CD4-positive, alpha-beta T cell treated with Interleukin-17A for 4 hours (primary cell): ENCODE data around the gene TIMM44.

Source experiments
- DNase-seq: peaks from one replicate; pipeline ENCODE4 v3.0.0-alpha.2; 2020; ENCODE audit warnings: mixed read lengths

The TIMM44 gene

DNA sequence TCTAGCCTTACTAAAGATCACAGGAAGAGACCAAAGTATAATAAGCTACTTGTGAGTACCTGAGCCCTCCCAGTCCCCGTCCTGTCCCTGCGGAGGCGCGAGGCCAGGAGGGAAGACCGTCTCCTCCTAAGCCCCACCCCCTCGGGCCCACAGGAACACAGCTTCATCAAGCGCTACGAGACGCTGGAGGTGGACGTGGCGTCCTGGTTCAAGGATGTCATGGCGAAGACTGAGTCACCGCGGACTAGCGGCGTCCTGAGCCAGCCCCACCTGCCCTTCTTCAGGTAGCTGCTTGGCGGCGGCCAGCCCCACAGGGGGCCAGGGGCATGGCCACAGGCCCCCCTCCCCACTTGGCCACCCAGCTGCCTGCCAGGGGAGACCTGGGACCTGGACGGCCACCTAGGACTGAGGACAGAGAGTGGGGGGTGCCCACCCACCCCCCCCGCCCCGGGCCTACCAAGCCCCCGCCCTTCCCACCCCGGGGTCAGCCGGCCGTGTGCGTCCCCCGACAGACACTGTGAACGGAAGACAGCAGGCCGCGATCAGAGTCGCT, 31.2 kb downstream of the TIMM44 start:
- DNase-seq = no peak

DNA sequence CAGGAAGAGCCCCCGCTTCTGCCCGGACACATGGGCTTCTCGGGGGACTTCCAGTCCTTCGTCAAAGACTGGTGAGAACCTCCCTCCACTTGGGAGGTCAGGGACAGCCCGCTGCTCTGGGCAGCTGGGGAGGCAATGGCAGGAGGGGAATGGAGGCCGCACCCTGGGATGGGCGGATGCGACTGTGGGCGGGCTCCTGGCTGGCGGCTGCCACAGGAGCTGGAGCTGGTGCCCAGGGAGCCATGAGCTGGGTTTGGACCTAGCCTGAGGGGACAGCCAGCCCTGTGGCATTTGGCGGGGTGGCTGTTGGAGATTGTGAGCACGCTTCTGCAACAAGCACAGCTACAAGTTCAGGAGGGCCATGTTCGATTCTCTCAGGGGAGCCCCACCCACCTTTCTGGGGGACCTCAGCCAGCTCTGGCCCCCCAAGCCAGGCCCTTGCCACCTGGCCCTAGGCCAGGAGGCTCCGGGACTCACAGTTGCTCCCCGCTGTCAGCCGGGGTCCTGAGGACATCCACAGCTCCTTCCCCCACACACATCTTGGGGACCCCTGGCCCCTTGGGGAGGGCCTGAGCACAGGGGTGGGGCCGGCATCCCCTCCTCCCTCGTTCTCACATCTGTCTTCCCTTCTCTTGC, 31.8 kb downstream of the TIMM44 start:
- no peak for DNase-seq

DNA sequence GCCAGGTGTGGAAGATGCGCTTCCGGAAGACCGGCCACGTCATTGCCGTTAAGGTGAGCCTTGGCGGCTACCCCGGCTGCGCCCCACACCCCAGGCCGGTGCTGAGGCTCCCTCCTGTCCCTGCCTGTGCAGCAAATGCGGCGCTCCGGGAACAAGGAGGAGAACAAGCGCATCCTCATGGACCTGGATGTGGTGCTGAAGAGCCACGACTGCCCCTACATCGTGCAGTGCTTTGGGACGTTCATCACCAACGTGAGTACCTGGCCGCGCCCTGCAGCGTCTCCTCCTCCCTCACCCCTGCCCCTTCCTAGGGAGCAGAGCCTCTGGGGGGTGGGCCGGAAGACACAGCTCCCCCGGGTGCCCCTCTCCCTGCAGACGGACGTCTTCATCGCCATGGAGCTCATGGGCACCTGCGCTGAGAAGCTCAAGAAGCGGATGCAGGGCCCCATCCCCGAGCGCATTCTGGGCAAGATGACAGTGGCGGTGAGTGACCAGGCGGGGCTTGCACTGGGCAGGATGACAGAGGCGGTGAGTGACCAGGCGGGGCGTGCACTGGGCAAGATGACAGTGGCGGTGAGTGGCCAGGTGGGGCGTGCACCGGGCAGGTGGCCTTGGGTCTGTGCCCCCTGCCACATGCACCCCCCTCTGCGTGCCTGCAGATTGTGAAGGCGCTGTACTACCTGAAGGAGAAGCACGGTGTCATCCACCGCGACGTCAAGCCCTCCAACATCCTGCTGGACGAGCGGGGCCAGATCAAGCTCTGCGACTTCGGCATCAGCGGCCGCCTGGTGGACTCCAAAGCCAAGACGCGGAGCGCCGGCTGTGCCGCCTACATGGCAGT, 32.9 kb downstream of the TIMM44 start:
- no peak for DNase-seq

DNA sequence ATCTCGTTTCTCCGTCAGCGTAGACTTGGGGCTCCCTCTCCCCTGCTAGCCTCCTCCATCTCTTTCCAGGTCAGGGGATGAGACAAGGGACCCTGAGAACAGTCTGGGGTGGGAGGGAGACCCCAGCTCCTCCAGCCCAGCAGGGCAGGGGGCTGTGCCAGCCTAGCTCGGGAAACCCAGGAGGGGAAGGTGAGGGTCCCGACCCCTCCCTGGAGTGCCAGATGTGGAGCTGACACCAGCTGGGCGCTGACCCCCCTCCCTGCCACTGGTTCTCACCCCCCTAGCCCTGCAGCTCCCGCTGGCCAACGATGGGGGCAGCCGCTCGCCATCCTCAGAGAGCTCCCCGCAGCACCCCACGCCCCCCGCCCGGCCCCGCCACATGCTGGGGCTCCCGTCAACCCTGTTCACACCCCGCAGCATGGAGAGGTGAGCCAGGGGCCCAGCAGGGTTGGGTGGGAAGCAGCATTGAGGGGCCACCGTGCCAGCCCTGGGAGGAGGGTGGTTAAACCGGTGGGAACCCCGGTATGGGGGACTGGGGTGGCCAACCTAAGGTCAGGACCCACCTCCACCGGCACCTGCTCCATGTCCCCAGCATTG, 33.9 kb downstream of the TIMM44 start:
- no peak for DNase-seq

DNA sequence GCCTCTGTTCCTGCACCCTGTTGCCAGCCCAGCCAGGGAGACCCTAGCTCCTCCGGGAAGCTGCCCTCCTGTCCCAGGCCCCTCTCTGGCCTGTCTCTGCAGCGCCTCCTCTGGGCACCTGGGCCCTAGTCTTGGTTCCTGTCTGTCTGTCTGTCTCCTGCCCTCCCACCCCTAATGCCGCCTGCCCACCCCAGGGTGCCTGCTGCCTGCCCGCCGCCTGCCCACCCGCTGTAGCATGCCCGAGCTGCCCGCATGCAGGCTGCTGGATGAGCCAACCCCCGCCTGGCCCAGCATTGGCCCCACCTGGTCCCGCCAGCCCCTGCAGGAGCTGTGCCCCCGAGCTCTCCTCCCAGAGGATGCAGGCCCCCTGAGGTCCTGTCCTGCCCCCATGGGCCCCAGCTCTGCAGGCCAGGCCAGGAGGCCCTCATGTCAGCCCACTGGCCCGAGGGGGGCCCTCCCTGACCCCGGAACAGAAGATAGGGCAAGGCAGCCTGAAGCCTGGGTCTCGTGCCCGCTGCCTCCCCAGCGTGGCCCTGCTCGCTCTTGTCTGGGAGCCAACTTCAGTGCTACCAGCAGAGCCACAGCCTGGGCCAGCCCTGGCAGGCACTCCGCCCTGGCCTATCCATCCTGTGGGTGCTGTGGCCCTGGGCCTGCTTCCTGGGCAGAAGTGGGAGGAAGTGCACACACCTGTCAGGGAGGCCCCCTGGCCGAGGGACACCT, 34.6 kb downstream of the TIMM44 start:
- no peak for DNase-seq

DNA sequence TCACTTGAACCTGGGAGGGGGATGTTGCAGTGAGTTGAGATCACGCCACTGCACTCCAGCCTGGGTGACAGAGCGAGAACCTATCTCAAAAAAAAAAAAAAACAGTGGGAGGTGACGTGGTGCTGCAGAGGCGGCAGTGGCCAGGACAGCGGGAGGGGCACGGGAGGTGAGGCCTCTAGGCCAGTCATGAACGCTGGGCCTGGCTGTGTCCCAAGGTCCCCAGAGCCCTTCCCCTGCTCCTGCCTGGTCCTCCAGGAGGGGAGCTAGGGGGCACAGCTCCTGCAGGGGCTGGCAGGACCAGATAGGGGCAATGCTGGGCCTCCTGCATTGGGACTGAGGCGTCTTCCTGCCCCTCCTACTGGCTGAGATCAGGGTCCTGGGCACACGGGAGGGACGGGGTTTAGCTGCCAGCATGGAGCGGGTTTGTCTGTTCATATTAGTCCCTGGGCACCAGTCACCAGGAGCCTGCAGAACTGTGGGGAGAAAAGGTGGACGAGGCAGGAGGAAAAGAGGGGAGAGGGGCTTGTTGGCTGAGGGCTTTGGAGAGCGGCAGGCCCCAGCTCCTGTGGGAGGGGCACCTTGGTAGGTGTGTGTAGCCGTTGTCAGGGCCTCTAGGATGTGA, 35.3 kb downstream of the TIMM44 start:
- DNase-seq = no peak

DNA sequence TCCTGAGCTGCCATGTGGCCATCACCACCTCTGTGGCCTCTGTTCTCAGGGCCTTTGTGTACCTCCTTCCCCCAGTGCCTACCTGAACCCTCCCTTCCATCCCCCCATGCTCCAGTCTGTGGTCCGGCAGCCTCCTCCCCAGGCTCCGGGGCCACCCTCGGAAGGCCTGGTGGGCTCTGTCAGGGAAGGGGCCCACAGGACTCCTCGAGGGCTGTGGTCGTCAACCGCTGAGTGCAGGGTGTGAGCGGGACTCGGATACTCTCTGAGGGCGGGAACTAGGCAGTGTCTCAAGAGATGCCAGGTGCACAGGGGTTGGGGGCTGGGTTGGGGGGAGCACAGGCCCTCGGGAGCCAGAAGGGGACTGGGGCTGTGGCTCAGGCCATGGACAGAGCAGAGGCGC, 35.9 kb downstream of the TIMM44 start:
- DNase-seq = no peak

DNA sequence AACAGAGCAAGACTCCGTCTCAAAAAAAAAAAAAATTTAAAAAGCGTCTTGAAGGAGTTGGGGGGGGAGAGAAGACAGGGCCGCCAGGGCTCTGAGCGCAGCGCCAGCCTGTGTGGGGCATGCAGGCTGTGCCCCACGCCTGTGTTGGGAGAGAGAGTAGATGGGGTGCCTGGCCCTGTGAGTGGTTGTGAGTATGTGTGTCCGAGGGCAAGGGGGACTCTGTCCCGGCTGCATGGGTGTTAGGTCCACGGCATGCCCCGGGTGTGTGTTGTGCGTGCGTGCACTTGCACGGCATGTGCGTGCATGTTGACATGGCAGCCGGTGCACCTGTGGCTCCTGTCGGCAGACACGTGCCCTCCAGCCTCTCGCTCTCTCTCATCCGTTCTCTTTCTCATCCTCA, 36.3 kb downstream of the TIMM44 start:
- DNase-seq = no peak

DNA sequence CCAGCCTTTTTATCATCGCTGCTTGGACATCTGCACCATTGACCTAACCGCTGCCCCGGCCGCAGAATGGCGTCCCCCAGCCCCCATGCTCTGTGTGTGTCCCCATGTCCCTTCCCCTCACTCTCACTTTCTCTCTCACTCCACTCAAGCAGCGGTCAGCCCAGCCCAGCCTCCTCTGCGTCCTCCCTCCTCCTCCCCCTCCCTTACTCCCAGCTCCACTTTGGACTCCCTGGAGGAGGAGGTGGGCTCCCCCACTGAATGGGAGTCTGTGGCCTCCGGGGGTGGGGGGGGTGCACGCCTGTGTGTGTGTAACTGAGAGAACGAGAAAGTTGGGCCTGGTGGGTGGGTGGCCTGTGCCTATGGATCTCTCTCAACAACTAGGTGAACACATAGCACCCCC, 37.6 kb downstream of the TIMM44 start:
- DNase-seq = no peak

DNA sequence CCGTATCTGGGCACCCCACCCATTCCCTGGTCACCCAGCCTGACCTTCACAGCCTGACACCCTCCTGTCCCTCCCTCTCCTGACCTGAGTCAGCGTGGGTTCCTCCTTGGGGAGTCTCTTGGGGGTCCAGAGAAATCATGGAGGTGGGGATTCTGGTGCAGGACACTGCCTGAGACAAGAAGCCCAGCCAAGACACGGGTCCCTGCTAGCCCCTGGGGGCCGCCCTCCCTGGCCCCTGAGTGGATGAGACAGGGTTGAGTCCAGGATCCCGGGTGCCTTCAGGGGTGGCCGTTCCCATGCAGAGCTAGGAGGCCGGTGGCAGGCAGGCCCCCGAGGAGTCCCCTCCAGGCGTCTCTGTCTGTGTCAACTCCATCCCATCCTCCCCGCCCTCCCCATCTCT, 38.2 kb downstream of the TIMM44 start:
- DNase-seq = no peak

DNA sequence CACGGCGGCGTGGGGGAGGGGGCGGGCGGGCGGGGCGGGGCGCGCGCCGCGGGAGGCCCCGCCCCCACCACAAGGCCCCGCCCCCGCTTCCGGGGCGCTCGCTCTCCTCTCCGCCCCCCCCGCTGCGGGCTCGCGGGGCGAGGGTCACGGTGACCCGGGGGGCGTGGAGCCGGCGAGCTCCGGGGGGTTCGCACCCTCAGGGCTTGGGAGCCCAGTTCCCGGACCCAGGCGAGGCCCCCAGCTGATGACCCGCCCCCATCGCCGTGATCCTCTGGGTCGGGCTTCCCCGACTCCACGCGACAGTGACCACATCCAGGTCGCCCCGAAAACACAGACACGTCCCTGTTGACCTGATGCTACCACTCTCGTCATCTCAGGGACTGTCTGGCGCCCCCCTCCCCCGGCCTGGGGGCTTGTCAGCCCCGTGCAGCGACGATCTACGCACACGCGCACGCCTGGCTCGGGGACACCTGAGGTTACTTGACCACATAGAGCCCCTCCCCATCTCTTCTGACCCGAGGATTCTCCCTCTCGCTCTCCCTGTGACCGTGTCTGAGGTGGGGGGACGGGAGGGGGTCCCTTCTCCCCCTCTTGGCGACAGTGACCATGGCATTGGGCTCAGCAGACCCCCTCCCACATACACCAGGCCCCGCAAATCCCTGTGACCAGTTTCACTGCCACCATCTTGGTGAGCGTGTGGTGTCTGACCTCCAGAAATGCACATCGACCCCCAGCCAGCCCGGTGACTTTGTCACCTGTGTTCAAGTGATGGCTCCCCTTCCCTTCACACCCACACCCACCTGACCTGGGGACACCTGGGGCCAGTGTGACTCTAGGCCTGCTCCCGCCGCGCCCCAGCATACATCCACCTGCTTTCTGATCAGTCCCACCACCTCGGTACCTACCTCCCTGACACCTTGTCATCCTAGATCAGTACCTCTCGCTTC, 39.1 kb downstream of the TIMM44 start:
- no peak for DNase-seq

DNA sequence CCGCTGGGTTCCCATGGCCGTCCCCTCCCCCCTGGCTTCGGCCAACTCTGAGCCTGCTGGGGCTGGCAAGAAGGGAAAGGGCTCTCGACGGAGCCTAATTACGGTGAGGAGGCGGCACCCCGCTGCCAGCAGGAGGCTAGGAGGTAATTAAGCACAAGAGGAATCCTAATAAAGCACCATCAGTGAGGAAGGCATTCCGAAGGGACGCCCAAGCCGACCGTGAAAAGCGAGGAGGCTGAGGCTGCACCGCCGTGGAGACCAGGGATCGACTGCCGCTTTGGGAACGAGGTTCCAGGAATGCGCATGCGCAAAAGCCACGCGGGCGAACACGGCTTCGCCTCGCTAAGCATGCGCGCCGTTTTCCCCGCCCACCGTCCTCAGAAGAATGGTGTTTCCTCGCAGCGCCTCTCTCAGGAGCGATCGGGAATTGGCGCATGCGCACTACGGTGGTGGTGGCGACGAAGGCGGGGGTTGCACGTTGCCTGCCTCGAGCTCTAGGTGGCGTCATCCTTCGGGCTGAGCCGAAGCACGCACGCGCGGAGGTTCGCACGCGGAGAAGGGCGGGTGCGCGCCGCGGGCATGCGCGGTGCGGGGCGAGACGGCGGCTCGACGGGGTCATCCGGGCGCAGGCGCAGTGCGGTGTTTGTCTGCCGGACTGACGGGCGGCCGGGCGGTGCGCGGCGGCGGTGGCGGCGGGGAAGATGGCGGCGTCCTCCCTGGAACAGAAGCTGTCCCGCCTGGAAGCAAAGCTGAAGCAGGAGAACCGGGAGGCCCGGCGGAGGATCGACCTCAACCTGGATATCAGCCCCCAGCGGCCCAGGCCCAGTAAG, 40.0 kb downstream of the TIMM44 start, which contains the start of gene MAP2K7:
TSS of gene MAP2K7 (plus strand) at position 634 of the 830 bp plus-strand sequence. CDS start at position 702, 68 bp downstream.
- peak; percentile 100 for DNase-seq

DNA sequence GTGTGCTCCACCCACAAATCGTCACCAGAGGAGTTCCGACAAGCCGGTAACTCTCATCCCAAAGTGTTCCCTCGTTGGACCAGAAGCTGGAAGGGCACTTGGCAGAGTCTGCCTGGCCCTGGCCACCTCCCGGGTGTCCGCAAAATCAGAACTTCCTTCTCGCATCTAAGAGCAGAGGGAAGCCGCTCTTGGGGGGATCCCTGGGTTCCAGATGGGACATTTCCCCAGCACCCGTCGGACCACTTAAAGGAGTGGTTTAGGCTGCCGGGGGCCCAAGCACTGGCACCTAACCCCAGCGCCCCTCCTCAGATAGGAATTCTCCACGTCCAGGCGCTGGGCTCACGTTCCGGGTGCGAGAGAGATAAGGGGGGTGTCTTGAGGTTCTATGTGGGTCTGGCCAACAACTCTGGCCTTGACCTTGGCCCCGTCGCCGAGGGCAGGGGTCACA, 40.6 kb downstream of the TIMM44 start:
- DNase-seq = no peak

DNA sequence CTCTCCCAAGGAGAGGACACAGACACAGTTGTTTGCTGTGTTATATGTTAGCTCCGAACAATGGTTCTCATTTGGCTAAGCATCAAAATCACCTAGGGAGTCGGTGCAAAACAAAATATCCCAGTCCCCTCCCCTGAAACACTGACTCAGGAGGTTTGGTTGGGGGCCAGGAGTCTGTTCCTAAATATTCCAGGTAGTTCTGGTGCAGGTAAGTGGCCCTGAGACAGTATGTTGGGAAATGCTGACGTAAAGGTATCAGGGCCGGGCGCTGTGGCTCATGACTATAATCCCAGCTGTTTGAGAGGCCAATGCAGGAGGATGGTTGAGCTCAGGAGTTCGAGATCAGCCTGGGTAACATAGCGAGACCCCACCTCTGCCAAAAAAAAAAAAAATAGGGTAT, 42.1 kb downstream of the TIMM44 start:
- no peak for DNase-seq

DNA sequence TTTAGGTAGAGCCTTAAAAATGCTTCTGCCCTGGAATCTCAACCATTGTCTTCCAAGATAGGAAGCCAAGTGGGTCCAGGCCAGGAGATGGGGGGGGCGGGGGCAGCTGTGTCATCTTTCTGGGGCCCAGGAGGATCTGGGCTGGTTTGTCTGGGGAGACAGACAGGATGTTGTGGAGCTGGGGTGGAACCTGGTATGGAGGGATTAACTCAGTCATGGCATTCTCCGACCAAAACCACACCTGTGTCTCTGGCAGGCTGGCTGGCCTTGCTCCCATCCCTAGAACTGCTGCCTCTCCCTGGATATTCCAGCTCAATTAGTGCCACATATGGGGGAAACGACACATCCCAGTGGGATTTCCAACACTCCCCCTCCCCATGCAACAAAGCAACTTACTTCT, 42.5 kb downstream of the TIMM44 start:
- no peak for DNase-seq

DNA sequence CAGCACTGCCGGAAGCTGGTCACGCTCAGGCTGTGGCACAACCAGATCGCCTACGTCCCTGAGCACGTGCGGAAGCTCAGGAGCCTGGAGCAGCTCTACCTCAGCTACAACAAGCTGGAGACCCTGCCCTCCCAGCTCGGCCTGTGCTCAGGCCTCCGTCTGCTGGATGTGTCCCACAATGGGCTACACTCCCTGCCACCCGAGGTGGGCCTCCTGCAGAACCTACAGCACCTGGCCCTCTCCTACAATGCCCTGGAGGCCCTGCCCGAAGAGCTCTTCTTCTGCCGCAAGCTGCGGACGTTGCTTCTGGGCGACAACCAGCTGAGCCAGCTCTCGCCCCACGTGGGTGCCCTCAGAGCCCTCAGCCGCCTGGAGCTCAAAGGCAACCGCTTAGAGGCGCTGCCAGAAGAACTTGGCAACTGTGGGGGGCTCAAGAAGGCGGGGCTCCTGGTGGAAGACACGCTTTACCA, 43.0 kb downstream of the TIMM44 start:
- no peak for DNase-seq

DNA sequence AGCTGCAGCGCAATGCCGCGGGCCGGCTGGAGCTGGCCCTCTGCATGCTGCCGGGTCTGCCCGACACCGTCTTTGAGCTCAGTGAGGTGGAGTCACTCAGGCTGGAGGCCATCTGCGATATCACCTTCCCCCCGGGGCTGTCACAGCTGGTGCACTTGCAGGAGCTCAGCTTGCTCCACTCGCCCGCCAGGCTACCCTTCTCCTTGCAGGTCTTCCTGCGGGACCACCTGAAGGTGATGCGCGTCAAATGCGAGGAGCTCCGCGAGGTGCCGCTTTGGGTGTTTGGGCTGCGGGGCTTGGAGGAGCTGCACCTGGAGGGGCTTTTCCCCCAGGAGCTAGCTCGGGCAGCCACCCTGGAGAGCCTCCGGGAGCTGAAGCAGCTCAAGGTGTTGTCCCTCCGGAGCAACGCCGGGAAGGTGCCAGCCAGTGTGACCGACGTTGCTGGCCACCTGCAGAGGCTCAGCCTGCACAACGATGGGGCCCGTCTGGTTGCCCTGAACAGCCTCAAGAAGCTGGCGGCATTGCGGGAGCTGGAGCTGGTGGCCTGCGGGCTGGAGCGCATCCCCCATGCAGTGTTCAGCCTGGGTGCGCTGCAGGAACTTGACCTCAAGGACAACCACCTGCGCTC, 43.6 kb downstream of the TIMM44 start:
- no peak for DNase-seq

DNA sequence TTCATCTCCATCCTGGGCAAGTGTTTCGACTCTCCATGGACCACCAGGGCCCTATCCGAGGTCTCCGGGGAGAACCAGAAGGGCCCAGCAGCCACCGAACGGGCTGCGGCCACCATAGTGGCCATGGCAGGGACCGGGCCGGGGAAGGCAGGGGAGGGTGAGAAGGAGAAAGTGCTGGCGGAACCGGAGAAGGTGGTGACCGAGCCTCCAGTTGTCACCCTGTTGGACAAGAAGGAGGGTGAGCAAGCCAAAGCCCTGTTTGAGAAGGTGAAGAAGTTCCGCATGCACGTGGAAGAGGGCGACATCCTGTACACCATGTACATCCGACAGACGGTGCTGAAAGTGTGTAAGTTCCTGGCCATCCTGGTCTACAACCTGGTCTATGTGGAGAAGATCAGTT, 44.5 kb downstream of the TIMM44 start:
- no peak for DNase-seq

DNA sequence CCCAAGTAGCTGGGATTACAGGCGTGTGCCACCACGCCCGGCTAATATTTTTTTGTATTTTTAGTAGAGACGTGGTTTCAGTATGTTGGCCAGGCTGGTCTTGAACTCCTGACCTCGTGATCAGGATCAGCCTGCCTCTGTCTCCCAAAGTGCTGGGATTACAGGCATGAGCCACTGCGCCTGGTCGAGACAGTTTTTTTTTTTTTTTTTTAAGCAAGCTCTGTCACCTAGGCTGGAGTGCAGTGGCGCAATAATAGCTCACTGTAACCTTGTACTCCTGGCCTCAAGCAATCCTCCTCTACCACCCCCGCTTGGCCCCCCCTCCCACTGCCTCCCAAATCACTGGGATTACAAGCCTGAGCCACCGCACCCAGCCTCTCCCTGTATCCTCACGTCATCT, 46.2 kb downstream of the TIMM44 start:
- DNase-seq = no peak

DNA sequence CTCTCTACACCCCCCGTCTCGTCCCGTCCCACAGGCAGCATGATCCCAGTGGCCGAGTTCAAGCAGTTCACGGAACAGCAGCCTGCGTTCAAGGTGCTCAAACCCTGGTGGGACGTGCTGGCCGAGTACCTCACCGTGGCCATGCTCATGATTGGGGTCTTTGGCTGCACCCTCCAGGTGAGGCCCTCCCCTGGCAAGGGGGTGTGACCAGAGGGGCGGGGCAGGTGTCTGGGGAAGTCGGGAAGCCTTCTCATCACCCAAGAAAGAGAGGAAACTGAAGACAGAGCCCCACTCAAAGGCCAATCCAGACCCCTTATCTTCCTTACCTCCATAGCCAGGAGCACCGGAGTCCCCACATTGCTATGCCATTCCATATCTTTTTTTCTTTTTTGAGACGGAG, 47.9 kb downstream of the TIMM44 start:
- DNase-seq = no peak
